ENCODE data around the gene ZNF423. TPM values are rescaled to one million over a fixed set of nuclear protein-coding genes. Genes with fewer than 3 reads are reported as not detected.

Gene ZNF423
- total RNA-seq, 1 donor from 2014 or later, result 10.7 TPM

- intact Hi-C loops (cut with DNase I), result no loop called here
- TF ChIP-seq CTCF (IDR thresholded peaks at IDR 0.05), result no peak
- H3K4me1 ChIP-seq, result peaks cover 41% of the 10 kb centered on the region
- H3K9me3 ChIP-seq, result no peaks in the 10 kb centered on the region
- peak; percentile 83 to 85 for ATAC-seq
- peak; percentile 86 for DNase-seq
- H3K4me3 ChIP-seq, result peak overlapping the region; percentile 73
- H3K36me3 ChIP-seq, result no peaks in the 10 kb centered on the region
- peaks cover 23% of the 10 kb centered on the region for H3K27me3 ChIP-seq (ENCODE audit: low read depth)
- H3K27ac ChIP-seq, result peak overlapping the region; percentile 88
Observed at GRCh38 chr16:49855280-49855821, 561 bp downstream of the ZNF423 start.

GRCh38 chr16:49854796-49855203, 1.1 kb downstream of the ZNF423 start:
- TF ChIP-seq CTCF (IDR thresholded peaks at IDR 0.05), result no peak
- Histone ChIP-seq H3K4me1 (peaks cover 41% of the 10 kb centered on the region), H3K27ac (peak overlapping the region; percentile 88), H3K4me3 (peak overlapping the region; percentile 73), H3K36me3 (no peaks in the 10 kb centered on the region), H3K27me3 (ENCODE audit: low read depth) (peaks cover 23% of the 10 kb centered on the region), H3K9me3 (no peaks in the 10 kb centered on the region)
- ATAC-seq, result peak; percentile 1 to 3
- intact Hi-C loops (cut with DNase I), result no loop called here
- no peak for DNase-seq

DNA sequence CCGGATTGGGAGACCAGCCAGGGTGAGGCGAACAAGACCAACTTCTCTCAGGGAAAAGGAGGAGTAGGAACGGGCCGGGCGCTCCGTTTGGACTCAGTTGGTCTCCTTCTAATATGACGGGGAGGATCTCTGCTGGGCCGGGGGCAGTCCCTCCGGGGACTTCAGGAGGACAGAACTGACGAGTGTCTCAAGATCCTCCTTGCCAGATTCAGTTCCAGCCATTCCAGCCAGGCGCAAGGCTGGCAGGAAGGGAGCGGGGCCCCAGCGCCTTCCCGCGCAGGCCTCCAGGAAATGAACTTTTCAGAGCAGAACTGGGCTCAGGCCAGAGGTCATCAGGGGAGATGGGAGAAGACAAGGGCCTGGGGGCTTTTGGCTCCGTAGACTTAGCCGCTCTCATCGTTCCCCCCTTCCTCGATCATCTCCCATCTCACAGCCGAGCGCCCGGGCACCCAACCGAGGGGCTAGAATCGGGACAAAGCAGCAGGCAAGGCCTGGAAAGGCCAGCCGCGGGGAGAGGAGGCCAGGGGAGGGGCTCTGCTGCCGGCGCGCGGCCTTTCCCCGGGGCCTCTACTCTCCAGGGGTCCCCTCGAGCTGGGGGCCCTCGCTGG, 1.6 kb downstream of the ZNF423 start:
- Histone ChIP-seq H3K4me3 (peak overlapping the region; percentile 73), H3K9me3 (no peaks in the 10 kb centered on the region), H3K27ac (peak overlapping the region; percentile 88), H3K4me1 (peaks cover 38% of the 10 kb centered on the region), H3K36me3 (no peaks in the 10 kb centered on the region), H3K27me3 (ENCODE audit: low read depth) (peaks cover 23% of the 10 kb centered on the region)
- DNase-seq (no peak), ATAC-seq (no peak)
- intact Hi-C loops (cut with DNase I), result no loop called here
- no peak for TF ChIP-seq CTCF (IDR thresholded peaks at IDR 0.05)

- H3K27ac ChIP-seq, result no peak overlapping the region
- H3K27me3 ChIP-seq (ENCODE audit: low read depth), result peaks cover 6% of the 10 kb centered on the region
- ATAC-seq (no peak), DNase-seq (no peak)
- no peaks in the 10 kb centered on the region for H3K36me3 ChIP-seq
- peaks cover 28% of the 10 kb centered on the region for H3K4me1 ChIP-seq
- no peaks in the 10 kb centered on the region for H3K9me3 ChIP-seq
- no peak for TF ChIP-seq CTCF (IDR thresholded peaks at IDR 0.05)
- intact Hi-C loops (cut with DNase I), result no loop called here
- no peak overlapping the region for H3K4me3 ChIP-seq
Observed at GRCh38 chr16:49852279-49852678, 3.6 kb downstream of the ZNF423 start.

- ATAC-seq (no peak), DNase-seq (no peak)
- H3K27ac ChIP-seq, result no peak overlapping the region
Observed at GRCh38 chr16:49851468-49851787, 4.5 kb downstream of the ZNF423 start.

More at GRCh38 chr16:49851468-49851787, 4.5 kb downstream of the ZNF423 start:
- peak overlapping the region; percentile 7 for H3K4me3 ChIP-seq
- TF ChIP-seq CTCF (IDR thresholded peaks at IDR 0.05), result no peak
- H3K27me3 ChIP-seq (ENCODE audit: low read depth), result peaks cover 6% of the 10 kb centered on the region
- H3K9me3 ChIP-seq, result no peaks in the 10 kb centered on the region
- no peaks in the 10 kb centered on the region for H3K36me3 ChIP-seq
- peaks cover 27% of the 10 kb centered on the region for H3K4me1 ChIP-seq
- intact Hi-C loops (cut with DNase I), result no loop called here
